Prostate gland (tissue), 2 donors: ENCODE data around the gene SCAP. TPM values are rescaled to one million over a fixed set of nuclear protein-coding genes. Genes with fewer than 3 reads are reported as not detected.

Experiments
- DNase-seq: peaks from one replicate; pipeline ENCODE4 v3.0.0-alpha.2; 2019; ENCODE audit warnings: low spot score
- H3K27ac ChIP-seq, 2 donors: fragments of 200-600 bp; sonication (generic); 2 replicates each; pipeline ENCODE4 v1.5.1; 2017 to 2019
- H3K27me3 ChIP-seq: fragments of 200-600 bp; sonication (generic); replicated peaks from 2 replicates; pipeline ENCODE4 v1.5.1; 2019; ENCODE audit not compliant: insufficient read depth
- H3K36me3 ChIP-seq, 2 donors: fragments of 200-600 bp; sonication (generic); 1 replicate in 1 of 2; 2 replicates in 1 of 2; pipeline versions ENCODE4 v1.5.1 to v1.8.1; 2017 to 2019
- H3K4me1 ChIP-seq: fragments of 200-600 bp; sonication (generic); replicated peaks from 2 replicates; pipeline ENCODE4 v1.5.1; 2019
- H3K4me3 ChIP-seq, 2 donors: fragments of 200-600 bp; sonication (generic); 2 replicates each; pipeline ENCODE4 v1.5.1; 2017 to 2019
- H3K9me3 ChIP-seq: fragments of 200-600 bp; sonication (generic); 2 replicates; pipeline ENCODE4 v1.5.1; 2017
- POLR2A ChIP-seq: fragments of 450-650 bp; IDR thresholded peaks from one replicate; pipeline ENCODE4 v1.6.1; 2016; ENCODE audit warnings: antibody characterized with exemption, mild to moderate bottlenecking
- POLR2AphosphoS5 ChIP-seq: sonication (generic); formaldehyde crosslinking; IDR thresholded peaks from one replicate; pipeline ENCODE4 v1.6.1; 2017; ENCODE audit warnings: antibody characterized with exemption
- WGBS: methylation state at CpG from one replicate; pipeline ENCODE4 v1.1.5; 2018; 5-methylcytosine and 5-hydroxymethylcytosine counted together
- intact Hi-C: fragments of 100-400 bp; cut with DNase I; formaldehyde crosslinking; loops from one replicate; pipeline ENCODE4 v1.14.2; 2022
- total RNA-seq, 2 donors: library from RNA; depleted of rRNA; stranded (reverse); fragments of >200 nt; gene quantifications; one replicate each; pipeline ENCODE4 v1.1.0, GENCODE V29; 2016
- TF ChIP-seq, protein P1 (sequence below), 4 experiments: fragments of 200-600 bp in 2 of 4; fragments of 450-650 bp in 2 of 4; sonication (generic) in 2 of 4; IDR thresholded peaks; 1 replicate in 3 of 4; 2 replicates in 1 of 4; pipeline ENCODE4 v1.5.1; 2016 to 2019; ENCODE audit warnings: antibody characterized with exemption in 4 of 4, mild to moderate bottlenecking in 2 of 4, moderate library complexity in 2 of 4

The SCAP gene
- total RNA-seq, 2 donors from 2014 or later = 71.5 to 230 TPM

DNA sequence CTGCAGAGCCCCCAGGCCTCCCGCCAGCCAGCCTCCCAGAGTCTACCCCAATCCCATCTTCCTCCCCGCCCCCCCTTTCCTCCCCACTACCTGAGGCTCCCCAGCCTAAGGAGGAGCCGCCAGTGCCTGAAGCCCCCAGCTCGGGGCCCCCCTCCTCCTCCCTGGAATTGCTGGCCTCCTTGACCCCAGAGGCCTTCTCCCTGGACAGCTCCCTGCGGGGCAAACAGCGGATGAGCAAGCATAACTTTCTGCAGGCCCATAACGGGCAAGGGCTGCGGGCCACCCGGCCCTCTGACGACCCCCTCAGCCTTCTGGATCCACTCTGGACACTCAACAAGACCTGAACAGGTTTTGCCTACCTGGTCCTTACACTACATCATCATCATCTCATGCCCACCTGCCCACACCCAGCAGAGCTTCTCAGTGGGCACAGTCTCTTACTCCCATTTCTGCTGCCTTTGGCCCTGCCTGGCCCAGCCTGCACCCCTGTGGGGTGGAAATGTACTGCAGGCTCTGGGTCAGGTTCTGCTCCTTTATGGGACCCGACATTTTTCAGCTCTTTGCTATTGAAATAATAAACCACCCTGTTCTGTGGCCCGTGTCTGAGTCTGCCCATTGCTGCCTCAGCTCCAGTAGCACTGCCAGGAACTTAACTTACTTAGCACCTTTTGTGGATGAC is 62.8 kb downstream of the SCAP start:
- Histone ChIP-seq H3K27ac (no peak overlapping the region), H3K4me1 (no peaks in the 10 kb centered on the region), H3K4me3 (no peak overlapping the region), H3K36me3 (peaks cover 7 to 35% of the 10 kb centered on the region in 2 donors), H3K9me3 (no peaks in the 10 kb centered on the region), H3K27me3 (no peaks in the 10 kb centered on the region)
- intact Hi-C loops = loop anchor here (10.0 kb wide), 1 partner anchor 372 kb away; the partner anchor contains the start of gene SMARCC1
- no peak for DNase-seq
- TF ChIP-seq, protein P1, sequence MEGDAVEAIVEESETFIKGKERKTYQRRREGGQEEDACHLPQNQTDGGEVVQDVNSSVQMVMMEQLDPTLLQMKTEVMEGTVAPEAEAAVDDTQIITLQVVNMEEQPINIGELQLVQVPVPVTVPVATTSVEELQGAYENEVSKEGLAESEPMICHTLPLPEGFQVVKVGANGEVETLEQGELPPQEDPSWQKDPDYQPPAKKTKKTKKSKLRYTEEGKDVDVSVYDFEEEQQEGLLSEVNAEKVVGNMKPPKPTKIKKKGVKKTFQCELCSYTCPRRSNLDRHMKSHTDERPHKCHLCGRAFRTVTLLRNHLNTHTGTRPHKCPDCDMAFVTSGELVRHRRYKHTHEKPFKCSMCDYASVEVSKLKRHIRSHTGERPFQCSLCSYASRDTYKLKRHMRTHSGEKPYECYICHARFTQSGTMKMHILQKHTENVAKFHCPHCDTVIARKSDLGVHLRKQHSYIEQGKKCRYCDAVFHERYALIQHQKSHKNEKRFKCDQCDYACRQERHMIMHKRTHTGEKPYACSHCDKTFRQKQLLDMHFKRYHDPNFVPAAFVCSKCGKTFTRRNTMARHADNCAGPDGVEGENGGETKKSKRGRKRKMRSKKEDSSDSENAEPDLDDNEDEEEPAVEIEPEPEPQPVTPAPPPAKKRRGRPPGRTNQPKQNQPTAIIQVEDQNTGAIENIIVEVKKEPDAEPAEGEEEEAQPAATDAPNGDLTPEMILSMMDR (IDR thresholded peaks at IDR 0.05) = no peak
- no peak for TF ChIP-seq POLR2A
- TF ChIP-seq POLR2AphosphoS5 = no peak
- 68% methylated on average over 12 of the region's 12 CpGs for WGBS

DNA sequence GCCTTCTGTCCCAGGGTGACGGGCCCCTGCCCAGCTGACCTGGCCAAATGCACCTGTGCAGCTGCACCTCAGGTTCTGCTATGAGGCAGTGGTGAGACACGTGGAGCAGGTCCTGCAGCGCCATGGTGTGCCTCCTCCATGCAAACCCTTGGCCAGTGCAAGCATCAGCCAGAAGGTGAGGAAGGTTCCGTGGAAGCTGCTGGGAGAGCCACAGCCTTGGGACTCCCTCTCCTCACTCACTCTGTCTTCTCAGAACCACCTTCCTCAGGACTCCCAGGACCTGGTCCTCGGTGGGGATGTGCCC is 63.3 kb downstream of the SCAP start:
- Histone ChIP-seq H3K4me1 (no peaks in the 10 kb centered on the region), H3K4me3 (no peak overlapping the region), H3K27ac (no peak overlapping the region), H3K9me3 (no peaks in the 10 kb centered on the region), H3K27me3 (no peaks in the 10 kb centered on the region), H3K36me3 (peaks cover 7 to 35% of the 10 kb centered on the region in 2 donors)
- no peak for TF ChIP-seq POLR2AphosphoS5
- no peak for TF ChIP-seq POLR2A
- TF ChIP-seq, protein P1 (IDR thresholded peaks at IDR 0.05) = no peak
- no peak for DNase-seq
- intact Hi-C loops = loop anchor here (10.0 kb wide), 1 partner anchor 372 kb away; the partner anchor contains the start of gene SMARCC1
- 71% methylated on average over 5 of the region's 5 CpGs for WGBS

DNA sequence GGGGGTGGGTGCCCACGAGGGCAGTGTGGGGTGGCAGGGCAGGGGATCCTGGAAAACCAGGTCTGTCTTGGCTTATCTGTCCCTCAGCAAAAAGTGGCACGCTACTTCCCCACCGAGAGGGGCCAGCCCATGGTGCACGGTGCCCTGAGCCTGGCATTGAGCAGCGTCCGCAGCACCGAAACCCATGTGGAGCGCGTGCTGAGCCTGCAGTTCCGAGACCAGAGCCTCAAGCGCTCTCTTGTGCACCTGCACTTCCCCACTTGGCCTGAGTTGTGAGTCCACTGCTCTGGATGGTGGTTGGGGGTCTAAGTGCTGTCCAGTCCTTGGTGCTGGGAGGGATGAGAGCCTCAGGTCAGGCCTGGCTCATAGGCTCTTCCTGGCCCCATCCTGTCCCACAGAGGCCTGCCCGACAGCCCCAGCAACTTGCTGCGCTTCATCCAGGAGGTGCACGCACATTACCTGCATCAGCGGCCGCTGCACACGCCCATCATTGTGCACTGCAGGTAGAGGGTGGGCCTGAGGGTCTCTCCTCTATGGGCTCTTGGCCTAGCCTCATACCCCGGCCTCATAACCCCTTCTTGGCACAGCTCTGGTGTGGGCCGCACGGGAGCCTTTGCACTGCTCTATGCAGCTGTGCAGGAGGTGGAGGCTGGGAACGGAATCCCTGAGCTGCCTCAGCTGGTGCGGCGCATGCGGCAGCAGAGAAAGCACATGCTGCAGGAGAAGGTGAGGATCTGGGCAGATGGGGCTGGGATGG is 63.9 kb downstream of the SCAP start:
- Histone ChIP-seq H3K27me3 (no peaks in the 10 kb centered on the region), H3K4me3 (no peak overlapping the region), H3K27ac (no peak overlapping the region), H3K9me3 (no peaks in the 10 kb centered on the region), H3K4me1 (no peaks in the 10 kb centered on the region), H3K36me3 (peaks cover 7 to 35% of the 10 kb centered on the region in 2 donors)
- no peak for DNase-seq
- TF ChIP-seq, protein P1 (IDR thresholded peaks at IDR 0.05) = no peak
- no peak for TF ChIP-seq POLR2AphosphoS5
- no peak for TF ChIP-seq POLR2A
- intact Hi-C loops = loop anchor here (10.0 kb wide), 1 partner anchor 373 kb away; the partner anchor contains the start of gene SMARCC1
- WGBS = 89% methylated on average over 24 of the region's 24 CpGs

DNA sequence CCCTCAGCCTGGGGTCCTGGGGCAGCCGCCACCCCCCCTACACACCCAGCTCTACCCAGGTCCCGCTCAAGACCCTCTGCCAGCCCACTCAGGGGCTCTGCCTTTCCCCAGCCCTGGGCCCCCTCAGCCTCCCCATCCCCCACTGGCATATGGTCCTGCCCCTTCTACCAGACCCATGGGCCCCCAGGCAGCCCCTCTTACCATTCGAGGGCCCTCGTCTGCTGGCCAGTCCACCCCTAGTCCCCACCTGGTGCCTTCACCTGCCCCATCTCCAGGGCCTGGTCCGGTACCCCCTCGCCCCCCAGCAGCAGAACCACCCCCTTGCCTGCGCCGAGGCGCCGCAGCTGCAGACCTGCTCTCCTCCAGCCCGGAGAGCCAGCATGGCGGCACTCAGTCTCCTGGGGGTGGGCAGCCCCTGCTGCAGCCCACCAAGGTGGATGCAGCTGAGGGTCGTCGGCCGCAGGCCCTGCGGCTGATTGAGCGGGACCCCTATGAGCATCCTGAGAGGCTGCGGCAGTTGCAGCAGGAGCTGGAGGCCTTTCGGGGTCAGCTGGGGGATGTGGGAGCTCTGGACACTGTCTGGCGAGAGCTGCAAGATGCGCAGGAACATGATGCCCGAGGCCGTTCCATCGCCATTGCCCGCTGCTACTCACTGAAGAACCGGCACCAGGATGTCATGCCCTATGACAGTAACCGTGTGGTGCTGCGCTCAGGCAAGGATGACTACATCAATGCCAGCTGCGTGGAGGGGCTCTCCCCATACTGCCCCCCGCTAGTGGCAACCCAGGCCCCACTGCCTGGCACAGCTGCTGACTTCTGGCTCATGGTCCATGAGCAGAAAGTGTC is 64.7 kb downstream of the SCAP start:
- 88% methylated on average over 30 of the region's 30 CpGs for WGBS
- H3K36me3 ChIP-seq = peaks cover 7 to 35% of the 10 kb centered on the region in 2 donors
- TF ChIP-seq POLR2AphosphoS5 (no peak), POLR2A (no peak)
- TF ChIP-seq, protein P1 (IDR thresholded peaks at IDR 0.05) = no peak
- no peaks in the 10 kb centered on the region for H3K27me3 ChIP-seq
- no peaks in the 10 kb centered on the region for H3K9me3 ChIP-seq
- intact Hi-C loops = loop anchor here (10.0 kb wide), 1 partner anchor 374 kb away; the partner anchor contains the start of gene SMARCC1
- H3K4me1 ChIP-seq = no peaks in the 10 kb centered on the region
- no peak overlapping the region for H3K4me3 ChIP-seq
- no peak for DNase-seq
- no peak overlapping the region for H3K27ac ChIP-seq
